ENCODE measurements around the gene SORT1.
"Not testable (repeated sequence)": the region's sequence is repeated elsewhere in the genome, so short reads cannot be mapped to it uniquely, and the experiment has no call there.

The SORT1 gene
- total RNA-seq: 103 to 353 (median 234) reads per million in 17 experiments

GRCh38 chr1:109397581-109398342 is at the start of gene SORT1:
SORT1 (minus strand) TSS chr1:109397918; CDS start chr1:109397892, 26 bp downstream.
- peak; percentile 67 to 90 (median 78) for DNase-seq

GRCh38 chr1:109445949-109446695 is 48.4 kb upstream of the SORT1 start:
- not testable (repeated sequence) for DNase-seq

DNA sequence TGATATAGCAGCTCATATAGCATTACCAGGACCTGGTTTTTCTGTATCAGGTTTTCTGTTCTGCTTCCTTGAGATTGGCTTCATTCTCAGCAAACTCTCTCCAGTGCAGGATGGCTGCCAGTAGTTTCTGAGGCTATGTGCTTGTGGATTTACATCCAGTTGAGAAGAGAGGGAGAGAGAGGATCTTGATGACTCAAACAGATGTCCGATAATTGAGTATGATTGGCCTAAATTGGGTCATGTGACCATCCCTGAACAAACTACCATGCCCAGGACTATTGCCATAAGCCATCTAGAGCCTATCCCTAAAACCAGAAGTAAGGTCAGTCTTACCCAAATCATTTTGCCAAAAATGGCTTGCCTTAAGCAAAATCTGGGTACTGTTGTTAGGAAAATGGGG is 46.6 kb upstream of the SORT1 start:
- no peak for DNase-seq

- DNase-seq: no peak
These were observed 45.8 kb upstream of the SORT1 start for GRCh38 chr1:109443476-109443875.

DNA sequence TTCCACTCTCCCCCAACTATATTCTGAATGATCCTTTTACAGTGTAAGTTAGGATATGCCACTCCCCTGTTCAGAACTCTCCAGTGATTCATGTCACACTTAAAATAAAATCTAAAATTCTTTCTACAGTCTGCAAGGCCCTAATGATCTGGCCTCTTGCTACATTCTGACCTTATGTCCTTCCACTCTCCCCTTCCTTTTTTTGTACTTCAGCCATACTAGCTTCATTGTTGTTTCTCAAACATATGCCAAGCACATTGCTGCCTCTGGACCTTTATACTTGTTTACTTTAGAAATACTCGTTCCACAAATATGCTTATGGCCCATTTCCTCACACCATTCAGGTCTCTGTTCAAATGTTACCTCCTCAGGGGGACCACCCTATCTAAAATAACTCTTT is 43.4 kb upstream of the SORT1 start:
- peak in 2 of 4 experiments; percentile 38 to 42 for DNase-seq

GRCh38 chr1:109438798-109439297 is 41.1 kb upstream of the SORT1 start:
- DNase-seq: peak; percentile 68 to 91 (median 78)

DNA sequence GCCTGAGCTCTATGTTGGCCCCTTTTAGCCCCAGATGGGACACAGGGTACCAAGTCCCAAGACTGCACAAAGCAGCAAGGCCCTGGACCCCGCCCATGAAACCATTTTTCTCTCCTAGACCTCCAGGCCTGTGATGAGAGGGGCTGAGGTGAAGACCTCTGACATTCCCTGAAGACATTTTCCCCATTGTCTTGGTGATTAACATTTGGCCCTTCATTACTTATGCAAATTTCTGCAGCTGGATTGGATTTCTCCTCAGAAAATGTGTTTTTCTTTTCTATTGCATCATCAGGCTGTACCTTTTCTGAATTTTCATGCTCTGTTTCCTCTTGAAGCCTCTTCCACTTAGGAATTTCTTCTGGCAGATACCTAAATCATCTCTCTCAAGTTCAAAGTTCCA is 36.8 kb upstream of the SORT1 start:
- no peak for DNase-seq

DNA sequence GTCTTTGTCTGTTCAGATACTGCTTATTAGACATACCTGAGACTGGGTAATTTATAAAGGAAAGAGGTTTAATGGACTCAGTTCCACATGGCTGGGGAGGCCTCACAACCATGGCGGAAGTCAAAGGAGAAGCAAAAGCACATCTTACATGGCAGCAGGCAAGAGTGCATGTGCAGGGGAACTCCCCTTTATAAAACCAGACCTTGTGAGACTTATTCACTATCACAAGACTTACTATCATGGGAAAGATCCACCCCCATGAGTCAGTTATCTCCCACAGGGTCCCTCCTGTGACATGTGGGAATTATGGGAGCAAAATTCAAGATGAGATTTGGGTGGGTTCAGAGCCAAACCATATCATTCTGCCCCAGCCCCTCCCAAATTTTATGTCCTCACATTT is 35.6 kb upstream of the SORT1 start:
- peak in 3 of 4 experiments; percentile 32 to 55 (median 44) for DNase-seq

DNA sequence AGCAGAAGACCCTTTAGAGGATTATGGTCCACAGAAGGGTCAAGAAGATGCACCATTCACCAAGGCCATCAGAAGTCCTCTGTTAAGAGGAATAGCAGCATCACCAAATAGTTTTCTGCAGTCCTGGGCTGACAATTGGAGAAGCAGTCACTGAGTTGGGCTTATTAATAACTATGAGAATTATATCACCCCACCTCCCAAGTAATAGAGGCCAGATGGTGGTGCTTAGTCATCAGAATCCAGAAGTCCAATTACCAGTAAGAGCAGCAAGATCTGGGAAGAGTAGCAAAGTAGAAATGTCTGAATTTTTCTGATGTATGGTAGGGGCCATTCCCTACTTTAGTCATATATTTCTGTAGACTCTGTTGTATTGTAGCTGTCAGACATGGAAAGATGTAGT is 34.6 kb upstream of the SORT1 start:
- DNase-seq: no peak

DNA sequence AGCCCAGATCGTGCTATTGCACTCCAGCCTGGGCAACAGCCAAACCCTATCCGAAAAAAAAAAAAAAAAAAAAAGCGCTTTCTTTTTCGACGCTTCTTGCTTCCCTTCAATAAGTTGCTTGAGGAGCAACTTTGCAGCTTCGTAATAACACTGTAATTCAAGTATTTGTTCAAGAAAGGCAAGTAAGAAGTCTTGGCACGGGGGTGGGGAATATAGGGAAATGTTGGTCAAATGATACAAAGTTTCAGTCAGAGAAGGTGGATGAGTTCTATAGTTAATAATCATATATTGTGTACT is 29.4 kb upstream of the SORT1 start:
- peak in 3 of 4 experiments; percentile 8 to 32 (median 17) for DNase-seq

- DNase-seq: peak; percentile 98 to 100 (median 98)
These were observed 28.8 kb upstream of the SORT1 start, which contains the start of gene PSMA5 for GRCh38 chr1:109426281-109427170. PSMA5 (minus strand) TSS chr1:109426448; CDS start chr1:109426330, 118 bp downstream.

DNA sequence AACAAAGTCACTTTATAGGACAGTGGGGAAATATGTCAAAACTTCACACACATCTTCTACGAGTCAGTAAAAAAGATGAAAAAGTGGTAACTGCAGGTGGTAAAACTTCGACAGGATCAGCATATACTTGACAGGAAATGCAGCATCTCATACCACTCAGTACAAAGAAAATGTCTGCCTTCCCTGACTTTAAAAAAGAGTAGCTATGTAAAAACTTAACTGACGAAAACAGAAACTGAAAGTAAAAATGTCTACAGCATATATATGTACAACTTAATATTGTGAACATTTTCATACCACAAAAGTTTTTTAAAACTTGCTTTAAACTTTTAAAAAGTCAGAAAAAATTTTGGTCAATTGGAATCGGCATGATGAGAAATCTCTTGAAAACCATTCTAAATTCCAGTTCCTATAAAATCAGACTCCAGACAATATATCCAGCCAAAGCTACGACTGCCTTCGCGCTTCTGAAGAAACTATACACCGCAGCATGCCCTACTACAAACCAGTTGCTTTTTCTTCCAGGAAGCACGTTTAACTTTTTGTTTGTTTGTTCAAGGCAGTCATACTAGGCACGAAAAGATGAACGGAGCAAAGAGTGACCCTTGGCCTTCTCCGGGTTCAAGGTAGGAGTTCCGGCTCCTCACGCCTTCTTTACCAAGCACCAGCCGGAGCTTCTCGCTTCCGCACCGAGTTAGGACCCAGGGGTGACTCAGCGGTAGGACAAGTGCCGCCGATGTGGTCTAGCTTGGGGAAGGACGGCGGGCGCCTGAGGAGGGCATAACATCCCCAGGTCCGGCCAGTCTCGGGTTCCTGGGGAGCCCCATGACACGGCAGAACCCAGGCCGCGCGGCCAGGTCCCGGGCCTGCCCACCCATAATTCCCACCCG is 27.9 kb upstream of the SORT1 start:
- DNase-seq: peak; percentile 70 to 86 (median 82)

DNA sequence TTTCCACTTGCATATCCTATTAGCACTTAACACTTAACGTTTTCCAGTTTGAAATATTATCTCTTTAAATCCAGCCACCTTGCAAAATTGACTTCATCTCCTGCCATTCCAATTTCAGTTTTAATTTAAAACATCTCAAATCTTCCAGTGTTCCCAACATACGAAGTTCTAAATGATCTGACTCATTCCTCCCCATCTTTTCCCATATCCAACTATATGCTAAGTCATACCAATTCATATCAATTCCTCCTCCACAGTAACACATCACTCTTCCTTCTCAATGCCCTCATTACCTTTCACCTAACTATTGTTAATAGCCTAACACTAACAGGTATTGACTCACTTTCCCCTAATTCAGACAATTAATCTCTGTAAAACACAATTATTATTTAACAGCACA is 25.8 kb upstream of the SORT1 start:
- no peak for DNase-seq

- no peak for DNase-seq
These were observed 14.8 kb upstream of the SORT1 start for GRCh38 chr1:109412551-109412950.

- no peak for DNase-seq
These were observed 7.1 kb upstream of the SORT1 start for GRCh38 chr1:109404838-109405237.

GRCh38 chr1:109402025-109402424 is 4.3 kb upstream of the SORT1 start:
- DNase-seq: no peak

DNA sequence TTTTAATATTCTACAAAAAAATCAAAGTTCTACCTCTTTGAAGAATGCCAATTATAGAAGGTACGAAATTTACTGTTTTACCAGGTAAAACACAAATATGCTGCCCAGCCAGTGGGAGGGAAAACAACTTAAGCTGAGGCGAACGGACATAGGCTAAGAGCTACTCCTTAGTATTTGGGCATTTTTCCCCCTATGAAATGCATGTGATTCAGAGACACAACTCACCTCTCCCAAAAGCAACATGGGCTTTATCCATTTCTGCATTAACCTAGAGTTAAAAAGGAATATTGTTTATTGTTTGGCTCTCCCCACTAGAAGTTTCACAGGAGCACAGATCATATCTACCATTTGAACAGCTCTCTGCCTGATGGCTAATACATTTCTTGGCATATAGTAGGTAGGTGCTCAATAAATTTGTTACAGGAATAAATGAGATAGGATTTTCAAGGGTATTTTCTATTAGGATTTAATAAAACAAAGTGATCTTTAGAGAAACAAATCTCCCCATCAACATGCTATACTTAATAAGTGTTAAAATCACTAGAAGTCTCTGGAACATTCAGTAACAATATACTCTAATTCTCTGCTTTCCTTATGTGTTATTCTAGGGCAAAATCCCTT is 2.4 kb upstream of the SORT1 start:
- DNase-seq: no peak

GRCh38 chr1:109399326-109399957 is 1.7 kb upstream of the SORT1 start:
- peak; percentile 48 to 91 (median 80) for DNase-seq

DNA sequence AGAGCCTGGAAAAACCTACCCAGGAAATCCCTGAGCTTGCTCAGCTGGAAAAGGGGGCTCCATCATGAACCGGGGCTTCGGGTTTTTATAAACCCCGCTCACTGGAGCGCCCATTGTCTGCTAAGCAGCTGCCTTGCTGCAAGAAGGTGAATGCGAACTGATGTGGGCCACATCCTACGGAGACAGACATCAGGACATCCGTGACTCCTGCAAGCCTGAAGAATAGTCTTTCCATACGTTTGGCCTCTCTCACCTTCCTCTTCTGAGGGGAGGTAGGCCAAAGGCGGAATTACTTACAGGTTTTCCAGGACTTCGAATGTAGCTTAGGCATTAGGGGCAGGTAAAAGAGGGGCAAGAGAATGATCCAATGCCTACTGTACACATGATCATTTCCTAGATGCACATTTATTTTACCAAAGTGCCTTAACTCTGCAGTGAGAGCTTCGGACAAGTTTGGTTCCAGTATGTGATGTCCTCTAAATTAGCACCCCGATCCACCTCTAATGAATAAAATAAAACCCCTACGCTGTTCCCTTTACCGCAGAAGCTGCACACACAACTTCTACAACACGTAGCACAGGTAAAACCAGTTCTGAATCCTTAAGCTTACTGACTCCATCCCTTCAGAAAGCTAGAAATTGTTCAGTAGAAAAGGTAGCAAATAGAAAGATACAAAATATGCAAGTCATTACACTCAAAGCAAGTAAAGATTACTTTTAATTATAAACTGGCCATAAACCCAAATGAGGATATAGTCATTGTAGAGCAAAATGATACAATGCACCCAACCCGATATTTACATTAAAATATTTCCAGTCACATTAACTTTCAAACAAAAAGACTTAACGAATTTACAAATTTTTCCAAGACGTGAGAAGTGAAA is 866 bp upstream of the SORT1 start:
- DNase-seq: no peak
